HG03139 (cell line): Measurements from ENCODE around the gene EBF3.
"Not testable (repeated sequence)": the region's sequence is repeated elsewhere in the genome, so short reads cannot be mapped to it uniquely, and the experiment has no call there.

Experiments used
- ATAC-seq: cut with Tn5 transposase; IDR thresholded peaks from one replicate; pipeline ENCODE4 v1.9.1; 2021; ENCODE audit not compliant: unreplicated experiment

Gene EBF3

DNA sequence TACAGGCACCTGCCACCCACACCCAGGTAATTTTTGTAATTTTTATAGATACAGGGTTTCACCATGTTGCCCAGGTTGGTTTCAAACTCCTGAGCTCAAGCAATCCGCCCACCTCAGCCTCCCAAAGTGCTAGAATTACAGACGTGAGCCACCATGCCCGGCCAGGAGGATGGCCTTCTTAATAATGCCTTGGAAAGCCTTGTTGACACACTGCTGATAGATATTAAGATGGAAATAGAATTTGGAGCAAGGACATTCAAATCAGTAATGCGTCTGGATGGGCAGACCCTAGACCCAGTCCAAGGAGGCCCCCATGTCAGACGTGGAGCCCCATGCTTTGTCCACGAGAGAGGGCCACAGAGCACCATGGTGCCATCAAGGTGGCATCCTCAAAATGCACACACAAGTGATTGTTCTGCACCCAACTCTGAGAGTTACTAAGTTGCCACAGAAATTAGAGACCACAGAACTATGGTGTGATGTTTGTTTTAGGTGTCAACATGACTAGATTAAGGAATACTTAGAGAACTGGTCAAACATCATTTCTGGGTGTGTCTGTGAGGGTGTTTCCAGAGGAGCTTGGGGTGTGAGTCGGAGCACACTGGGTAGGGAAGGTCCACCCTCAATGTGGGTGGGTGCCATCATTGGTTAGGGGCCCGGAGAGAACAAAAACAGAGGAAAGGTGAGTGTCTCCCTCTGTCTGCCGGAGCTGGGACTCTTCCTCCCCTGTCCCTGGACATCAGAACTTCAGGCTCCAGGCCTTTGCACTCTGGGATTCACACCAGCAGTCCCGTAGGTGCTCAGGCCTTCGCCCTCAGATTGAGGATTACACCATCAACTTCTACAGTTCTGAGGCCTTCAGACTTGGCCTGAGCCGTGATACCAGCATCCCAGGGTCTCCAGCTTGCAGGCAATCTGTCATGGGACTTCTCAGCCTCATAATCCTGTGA is 34.5 kb downstream of the EBF3 start:
- no peak for ATAC-seq

DNA sequence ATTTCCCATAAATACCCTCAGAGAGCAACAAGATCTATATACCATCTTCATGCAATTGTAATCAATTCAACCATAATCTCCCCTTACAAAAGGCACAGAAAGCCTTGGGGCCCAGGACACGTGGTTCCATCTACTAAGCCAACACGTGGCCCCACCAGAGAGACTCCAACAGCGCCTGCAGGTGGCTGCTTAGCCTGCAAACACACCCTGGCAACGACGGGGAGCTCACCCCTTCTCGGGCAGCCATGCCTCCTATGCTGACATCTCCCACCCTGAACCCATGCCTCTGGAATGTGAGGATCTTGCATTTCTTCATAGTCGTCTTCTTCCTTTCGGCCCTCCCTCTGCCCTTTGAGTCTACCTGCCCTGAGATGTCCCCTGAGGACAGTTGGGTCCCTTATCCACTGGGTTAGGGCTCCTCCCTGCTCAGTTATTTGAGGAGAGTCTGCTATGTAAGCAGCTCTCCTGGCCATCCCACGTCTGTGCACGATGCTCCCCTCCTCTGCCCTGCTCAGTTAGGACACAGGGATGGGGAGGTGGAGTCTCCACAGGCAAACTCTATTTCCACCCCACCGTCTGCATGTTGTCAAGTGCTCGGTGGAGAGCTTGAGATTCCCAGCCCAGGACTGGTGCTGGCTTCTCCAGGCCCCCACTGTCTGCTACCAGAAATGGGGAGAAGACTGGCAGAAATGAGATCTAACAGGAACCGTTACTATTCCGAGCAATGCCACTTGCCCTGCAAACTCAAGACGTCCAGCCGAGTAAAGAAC is 36.5 kb downstream of the EBF3 start:
- no peak for ATAC-seq

DNA sequence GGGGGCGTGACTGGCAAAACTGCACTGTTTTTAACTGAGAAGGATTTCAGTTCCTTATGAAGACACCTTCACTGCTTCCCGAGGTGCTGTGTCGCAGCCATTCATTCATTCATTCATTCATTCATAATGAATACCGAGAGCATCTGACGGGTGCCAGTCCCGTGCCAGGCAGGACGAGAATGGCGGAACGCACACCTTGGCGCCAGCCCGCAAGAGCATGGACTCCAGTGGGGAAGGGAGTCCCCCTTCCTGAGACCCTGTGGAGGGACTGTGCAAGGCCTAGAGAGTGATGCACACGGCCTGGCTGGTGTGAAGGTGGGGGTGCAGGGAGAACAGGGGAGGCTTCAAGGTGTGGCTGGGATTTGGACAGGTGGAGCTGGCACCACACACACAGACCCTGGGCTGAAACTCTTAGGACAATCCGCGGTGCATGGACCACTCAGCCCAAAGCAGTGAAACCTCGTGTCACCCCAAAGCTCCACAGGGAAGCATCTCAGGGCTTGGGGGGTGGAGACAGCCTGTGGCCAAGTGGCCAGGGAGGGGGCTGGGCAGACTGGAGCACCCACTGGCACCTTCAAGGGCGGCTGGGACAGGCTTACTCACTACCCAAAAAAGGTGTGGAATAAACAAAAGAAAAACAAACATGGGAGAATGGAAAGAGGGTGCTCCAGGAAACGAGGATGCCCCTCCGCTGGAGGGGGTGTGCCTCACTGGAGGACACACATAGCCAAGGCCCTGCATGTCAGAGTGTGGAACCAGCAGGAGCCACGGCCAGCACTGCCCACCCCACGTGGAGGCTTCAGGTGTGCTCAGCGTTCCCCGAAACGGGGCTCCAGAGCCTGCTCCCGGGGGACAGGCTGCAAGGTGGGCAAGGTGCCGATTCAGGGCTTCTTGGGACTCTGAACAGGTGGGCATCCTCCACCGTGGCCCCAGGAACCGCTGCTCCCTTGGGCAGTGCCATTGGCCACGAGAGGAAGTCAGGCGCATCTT is 37.7 kb downstream of the EBF3 start:
- no peak for ATAC-seq

DNA sequence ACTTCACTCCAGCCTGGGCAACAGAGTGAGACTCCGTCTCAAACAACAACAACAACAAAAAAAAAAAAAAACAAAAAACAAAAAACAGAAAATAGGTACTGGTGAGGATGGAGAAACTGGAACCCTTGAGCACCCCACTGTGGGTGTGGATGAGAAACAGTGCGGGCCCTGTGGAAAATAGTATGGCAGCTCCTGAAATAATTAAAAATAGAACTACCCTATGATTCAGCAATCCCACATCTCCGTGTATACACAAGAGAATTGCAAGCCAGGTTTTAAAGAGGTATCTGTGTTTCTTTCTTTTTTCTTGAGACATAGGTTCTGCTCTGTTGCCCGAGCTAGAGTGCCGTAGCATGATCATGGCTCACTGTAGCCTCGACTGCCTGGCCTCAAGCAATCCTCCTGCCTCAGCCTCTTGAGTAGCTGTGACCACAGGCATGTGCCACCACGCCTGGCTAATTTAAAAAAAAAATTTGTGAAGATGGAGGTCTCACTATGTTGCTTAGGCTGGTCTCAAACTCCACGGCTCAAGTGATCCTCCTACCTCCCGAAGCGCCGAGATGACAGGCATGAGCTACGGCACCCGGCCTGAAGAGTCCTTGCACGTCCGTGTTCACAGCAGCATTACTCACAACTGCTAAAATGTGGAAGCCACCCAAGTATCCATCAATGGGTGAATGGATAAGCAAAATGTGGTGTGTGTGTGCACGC is 39.5 kb downstream of the EBF3 start:
- no peak for ATAC-seq

DNA sequence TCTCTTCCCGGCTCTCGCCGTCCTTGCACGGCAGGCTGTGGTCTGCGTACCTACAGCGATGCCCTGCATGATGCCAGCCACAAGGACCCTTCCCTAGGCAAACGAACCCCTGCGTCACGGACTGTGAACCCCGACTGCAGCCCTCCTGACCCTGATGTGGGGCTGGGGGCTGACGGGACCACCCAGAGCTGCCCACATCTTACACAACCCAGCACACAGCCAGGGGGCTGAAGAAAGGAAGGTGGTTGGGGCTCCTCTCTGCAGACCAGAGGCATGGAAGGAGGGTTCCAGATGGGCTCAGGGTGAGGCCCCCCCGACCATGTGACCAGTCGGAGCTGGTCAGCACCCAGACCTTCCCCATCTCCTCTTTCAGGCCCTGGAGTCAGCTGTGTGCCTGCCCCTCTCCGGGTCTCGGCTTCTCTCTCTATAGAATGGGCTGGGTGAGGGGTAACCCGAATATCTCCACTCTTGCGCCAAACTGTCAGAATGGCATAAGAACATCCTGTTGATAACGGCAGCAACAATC is 41.4 kb downstream of the EBF3 start:
- ATAC-seq, result no peak

DNA sequence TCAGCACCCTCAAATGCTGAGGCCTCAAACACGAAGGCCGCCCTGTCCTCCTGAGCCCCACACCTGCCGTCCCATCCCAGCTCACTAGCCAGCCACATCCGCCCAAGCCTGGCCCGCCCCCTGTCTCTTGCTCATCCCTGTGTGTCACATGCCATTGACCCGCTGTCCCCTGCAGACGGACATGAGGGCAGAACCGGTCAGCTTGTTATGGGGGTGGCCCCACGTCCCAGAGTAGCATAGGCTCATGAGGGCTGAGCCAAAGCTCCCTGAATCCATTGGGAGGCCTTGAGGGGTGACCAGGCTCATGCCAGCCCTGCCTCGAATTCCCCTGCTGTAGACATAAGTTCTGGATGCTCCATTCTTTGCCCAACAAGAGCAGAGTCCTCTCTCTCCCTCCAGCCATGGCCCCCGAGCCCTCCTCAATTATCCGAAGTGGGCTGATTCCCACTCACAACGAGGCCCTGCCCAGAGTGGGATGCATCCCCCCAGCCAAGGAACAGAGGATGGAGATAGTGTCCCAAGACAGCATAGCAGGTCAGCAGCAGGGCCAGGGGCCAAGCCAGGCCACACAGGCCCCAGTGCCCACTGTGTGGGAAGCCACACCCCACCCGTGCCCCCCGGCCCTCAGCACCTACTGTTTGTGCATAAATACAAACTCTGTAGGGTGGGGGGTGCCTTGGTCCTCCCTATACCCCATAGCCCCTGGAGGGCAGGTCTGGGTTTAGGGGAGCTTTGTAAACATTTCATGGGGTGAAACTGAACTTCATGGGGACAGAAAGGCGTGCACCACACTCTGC is 42.1 kb downstream of the EBF3 start:
- ATAC-seq, result no peak

DNA sequence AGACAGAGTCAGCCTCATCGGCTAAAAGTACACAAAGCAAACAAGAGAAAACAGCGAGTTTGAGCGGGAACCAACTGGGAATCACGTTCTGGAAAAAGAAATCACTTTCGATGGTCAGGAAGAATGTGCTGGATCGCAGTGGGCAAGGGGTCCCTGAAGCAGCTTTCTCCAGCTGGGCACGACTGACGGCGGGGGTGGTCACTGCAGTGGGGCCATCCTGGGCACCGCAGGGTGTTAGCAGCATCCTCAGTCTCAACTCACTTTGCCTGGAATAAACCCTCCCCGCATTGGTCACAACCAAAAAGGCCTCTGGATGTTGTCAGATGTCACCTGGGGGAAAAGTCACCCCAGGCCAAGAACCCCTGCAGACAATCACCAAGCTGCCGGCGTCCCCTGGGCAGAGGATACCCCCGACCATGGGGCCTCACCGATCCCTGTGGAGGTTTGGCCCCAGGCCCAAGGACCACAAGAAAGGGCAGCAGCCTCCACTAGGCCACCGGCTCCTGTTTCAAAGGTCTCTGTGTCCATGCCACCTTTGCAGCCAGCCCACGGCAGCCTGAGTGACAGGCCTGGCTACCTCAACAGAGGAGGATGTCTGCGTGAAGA is 42.9 kb downstream of the EBF3 start:
- no peak for ATAC-seq

DNA sequence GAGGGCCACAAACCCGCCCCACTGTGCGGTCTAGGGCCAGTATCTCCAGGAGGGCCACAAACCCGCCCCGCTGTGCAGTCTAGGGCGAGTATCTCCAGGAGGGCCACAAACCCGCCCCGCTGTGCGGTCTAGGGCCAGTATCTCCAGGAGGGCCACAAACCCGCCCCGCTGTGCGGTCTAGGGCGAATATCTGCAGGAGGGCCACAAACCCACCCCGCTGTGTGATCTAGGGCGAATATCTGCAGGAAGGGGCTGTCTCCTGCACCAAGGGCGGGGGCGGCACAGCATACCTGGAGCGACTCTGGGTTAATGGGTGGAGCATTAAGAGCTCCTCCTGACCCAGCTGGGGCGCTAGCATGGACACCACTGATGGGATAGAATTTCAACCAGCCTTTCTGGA is 43.9 kb downstream of the EBF3 start:
- ATAC-seq, result not testable (repeated sequence)

DNA sequence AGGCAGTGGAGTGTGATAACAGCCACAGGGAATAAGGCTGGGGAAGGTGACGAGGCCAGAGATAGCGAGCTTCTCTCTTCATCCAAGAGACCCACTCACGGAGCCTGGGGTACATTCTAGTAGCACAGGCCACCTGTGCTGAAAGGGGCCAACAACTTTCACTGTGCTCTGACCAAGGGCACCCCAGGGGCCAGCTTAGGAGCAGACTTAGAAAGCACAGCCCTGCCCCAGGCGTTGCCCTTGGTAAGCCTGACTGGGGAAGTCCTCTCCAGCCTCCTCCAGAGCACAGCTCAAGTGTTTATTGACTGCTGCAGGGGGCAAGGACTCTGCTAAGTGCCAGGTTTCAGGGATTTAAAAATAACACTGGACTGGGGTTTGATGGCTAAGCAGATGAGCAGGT is 44.7 kb downstream of the EBF3 start:
- no peak for ATAC-seq

DNA sequence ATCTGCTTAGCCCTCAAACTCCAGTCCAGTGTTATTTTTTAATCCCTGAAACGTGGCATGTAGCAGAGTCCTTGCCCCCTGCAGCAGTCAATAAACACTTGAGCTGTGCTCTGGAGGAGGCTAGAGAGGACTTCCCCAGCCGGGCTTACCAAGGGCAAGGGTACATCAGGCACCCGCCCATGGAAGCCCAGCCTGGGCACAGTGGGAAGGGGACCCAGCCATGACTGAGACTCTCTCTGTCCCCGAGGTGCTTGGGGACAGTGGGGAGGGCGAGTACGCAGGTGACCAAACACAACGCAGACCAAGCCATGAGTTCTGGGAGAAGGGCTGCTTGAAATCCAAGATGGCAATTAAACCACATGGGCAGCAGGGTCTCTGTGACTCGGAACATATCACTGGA is 45.2 kb downstream of the EBF3 start:
- no peak for ATAC-seq

DNA sequence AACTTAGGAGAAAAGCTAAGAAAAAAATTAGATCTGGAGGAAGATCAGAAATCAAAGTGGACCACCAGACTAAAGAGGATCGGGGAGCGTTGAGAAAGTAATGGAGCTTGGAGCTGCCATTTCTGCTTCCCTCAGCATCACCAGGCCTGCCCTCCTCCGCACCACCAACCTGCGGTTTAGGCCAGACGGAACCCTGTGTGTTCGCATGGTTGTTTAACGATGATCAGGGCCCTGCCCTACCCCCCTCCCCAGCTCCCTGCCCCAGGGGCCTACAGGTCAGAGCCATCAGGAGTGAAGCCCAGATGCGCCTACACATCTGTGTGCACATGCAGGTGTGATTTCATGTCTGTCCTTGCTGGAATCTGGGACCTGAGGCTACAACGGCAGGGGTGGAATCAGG is 45.7 kb downstream of the EBF3 start:
- no peak for ATAC-seq

DNA sequence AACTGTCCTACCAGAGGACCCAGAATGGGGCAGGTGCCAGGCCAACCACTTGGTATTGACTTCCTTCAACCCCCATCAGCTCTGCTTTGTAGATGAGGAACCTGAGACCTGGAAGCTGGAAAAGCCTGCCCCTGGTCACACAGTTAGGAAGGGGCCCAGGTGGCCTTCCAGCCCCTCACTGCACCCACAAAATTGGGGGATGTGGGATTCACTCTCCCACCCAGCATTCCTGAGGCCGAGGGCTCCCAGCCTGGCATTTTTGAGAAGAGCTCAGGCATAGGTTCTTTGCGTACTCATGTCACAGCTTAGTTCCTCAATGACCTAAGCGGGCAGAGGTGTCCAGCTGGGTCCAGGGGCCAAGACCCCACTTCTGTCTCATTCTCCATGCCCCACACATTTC is 46.1 kb downstream of the EBF3 start:
- no peak for ATAC-seq

DNA sequence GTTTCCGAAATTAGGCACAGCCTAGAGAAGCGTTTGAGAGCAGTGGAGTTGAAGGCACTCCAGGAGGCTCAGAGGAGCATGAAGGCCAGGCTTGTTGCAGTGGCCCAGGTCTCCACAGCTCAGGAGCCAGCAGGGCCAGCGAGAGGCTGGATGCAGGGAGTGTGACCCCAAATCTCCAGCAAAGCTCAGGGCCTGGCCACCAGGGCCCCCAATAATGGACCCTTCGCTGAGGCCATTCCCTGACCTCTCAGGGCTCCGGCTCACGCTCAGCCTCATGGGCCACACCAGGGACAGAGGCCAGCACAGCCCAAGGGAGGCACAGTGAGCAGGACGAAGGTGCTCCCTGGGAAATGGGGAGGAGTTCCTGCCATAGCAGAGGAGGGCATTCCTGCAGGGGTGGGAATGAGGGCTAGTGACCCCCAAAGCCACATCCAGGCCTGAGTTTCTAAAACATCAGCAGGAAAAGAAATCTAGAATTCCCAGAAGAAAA is 47.5 kb downstream of the EBF3 start:
- no peak for ATAC-seq

DNA sequence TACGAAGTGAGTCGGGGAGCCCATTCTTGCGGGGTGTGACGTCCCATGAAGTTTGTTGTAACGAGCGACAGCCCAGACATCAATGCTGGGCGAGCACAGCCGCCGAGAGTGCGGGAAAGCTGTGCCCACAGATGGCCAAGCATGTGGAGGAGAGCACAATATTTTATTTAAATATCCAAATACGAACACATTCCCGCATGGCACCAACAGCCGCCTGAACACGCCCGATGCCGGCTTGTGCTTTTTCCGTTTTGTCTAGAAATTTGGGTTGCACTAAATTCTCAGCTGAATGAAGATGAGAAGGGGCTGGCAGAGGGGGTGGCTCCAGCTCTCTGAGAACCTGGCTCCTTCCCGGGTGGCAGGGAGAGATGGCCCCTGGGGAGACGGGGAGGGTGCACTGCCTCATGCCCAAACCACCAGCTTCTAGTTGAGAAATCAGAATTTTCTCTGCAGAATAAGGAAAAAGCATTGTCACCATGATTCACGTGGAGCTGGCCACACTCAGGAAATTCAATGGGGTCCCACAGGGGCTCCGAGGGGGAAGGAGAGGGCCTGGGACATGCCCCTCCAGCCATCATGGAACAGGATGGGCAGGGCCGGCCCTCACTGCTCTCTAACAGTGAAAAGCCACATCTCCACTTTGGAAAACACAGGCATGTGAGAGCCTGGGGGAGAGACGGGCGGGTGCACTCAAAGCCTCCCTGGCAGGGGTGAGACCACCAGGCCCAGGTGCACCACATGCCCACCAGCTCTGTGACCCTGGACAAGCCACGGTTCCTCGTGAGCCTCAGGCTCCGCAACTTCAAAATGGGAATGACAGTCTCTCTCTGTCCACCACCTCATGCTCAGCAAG is 48.3 kb downstream of the EBF3 start:
- ATAC-seq, result no peak

DNA sequence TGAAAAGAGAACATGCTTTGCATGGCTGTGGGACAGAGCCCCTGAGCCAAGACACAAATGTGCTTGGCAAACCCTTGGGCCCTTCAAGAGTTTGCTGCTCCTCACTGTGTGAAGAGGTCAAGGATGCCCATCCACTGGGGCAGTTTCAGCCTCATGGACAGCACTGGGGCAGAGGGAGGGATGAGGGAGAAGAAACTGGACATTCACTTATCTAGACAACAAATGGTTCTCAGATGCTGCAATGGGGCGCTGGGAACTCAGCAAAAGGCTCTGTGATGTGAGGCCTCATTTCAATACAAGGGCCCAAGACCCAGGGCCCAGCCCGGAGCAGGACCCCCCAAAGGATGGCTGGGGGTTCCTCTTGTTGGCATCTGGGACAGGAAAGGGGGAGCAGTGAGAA is 49.1 kb downstream of the EBF3 start:
- ATAC-seq, result no peak

DNA sequence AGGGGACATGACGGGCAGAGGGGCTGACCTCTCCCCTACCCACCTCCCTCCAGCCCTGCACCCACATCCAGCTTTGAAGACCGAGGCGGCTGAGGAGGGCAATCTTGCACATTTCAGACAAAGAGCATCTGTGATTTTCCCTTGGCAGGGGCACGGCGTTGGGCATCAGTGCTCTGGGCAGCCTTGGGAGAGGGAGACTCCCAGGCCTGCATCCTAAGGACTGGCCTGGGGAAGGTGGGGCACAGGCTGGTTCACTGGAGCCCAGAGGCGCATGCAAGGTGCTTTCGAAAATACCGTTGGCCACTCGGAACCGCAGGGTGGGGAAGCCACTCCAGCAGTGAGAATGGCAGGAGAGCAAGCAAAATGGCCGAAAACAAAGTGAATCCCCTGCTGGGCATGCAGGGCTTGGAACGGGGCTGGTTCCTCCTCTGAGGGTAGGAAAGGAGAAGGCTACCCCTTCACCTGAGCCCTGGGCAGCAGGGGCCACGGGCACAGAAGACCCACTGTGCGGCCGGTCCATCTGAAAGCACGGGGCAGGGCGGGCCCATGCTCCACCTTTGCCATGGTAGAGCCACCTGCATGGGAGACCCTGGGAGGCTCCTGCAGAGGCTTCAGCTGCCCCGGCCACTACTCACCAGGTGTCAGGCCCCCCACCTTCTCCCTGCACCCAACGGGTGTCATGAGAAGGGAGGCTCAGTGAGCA is 49.8 kb downstream of the EBF3 start:
- ATAC-seq, result no peak

DNA sequence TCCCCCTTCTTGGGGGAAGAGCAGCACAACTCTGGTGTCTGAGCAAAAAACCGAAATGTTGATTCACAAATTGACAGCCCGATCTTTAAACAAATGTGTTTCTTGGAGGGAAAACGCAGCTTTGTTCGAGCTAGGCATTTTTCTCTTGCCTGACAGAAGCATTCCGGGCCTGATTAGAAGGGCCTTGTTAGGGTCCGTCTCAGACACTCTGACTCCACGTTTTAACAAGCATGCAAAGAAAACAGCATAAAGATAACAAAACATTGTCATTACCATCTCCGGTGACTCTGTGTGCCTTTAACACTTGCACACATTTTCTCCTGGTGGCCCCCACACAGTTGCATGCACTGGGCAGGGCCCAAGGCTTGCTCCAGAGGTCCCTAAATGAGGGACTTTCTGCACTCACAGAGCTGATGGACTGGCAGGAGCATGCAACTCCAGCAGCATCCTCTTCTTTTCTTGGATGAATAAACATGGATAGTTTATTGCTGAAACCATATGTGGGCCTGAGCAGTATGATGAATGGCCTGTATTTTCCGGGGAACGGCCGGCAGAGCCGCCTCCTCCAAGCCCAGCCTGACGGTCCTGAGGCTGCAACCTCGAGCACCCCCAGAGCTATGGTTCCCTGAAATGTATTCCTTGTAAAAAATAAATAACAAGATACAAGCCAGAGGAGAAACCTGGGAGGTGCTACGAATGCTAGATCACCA is 50.9 kb downstream of the EBF3 start:
- no peak for ATAC-seq
